Endothelial cell of umbilical vein (primary cell): ENCODE data around the gene TIMP4. TPM values are rescaled to one million over a fixed set of nuclear protein-coding genes. Genes with fewer than 3 reads are reported as not detected.

Experiments
- BruUV-seq: library from RNA; stranded (reverse); fragments of 400-500 nt; replicated peaks from 2 replicates; lab custom pipeline; 2021; lab: Mats Ljungman, UMichigan
- CTCF ChIA-PET: fragments of 300-600, 350-600 bp; sonication (Branson Sonifier 250); formaldehyde crosslinking; loops from one replicate; lab custom pipeline; 2021; ENCODE audit warnings: antibody characterized with exemption, inconsistent platforms; lab: Charles Lee
- POLR2A ChIA-PET: fragments of 300-600, 350-600 bp; sonication (Branson Sonifier 250); formaldehyde crosslinking; loops from one replicate; lab custom pipeline; 2021; ENCODE audit warnings: antibody characterized with exemption, inconsistent platforms; lab: Charles Lee
- DNase-seq: peaks from one replicate; pipeline ENCODE4 v3.0.0-alpha.2; 2011; ENCODE audit warnings: low read depth, low spot score
- FAIRE-seq: peaks from 2 replicates; lab custom pipeline; 2011; peaks lifted over from hg19 to GRCh38; lab: Jason Lieb, UNC
- H2AFZ ChIP-seq: 2 replicates; pipeline ENCODE4 v1.6.0; 2012; ENCODE audit warnings: low read depth, low read length, control low read depth, inconsistent platforms
- H3K27ac ChIP-seq: 2 replicates; pipeline ENCODE4 v1.5.1; 2011; ENCODE audit warnings: low read depth, mild to moderate bottlenecking, control low read depth, low read length, moderate library complexity; ENCODE audit not compliant: insufficient read depth
- H3K27me3 ChIP-seq, 2 experiments: 2 replicates each; pipeline versions ENCODE4 v1.6.0 to v1.6.1; 2011; ENCODE audit warnings: low read length in 2 of 2, mixed read lengths in 1 of 2; ENCODE audit not compliant: control insufficient read depth in 2 of 2, insufficient read depth in 2 of 2
- H3K36me3 ChIP-seq, 2 experiments: 2 replicates in 1 of 2; 3 replicates in 1 of 2; pipeline ENCODE4 v1.5.1; 2011; ENCODE audit warnings: low read length in 2 of 2, mild to moderate bottlenecking in 1 of 2, moderate library complexity in 1 of 2; ENCODE audit not compliant: control insufficient read depth in 2 of 2, insufficient read depth in 2 of 2; ENCODE audit errors: extremely low read depth in 1 of 2
- H3K4me1 ChIP-seq: 3 replicates; pipeline ENCODE4 v1.5.1; 2011; ENCODE audit warnings: mild to moderate bottlenecking, low read length; ENCODE audit not compliant: control insufficient read depth, insufficient read depth; ENCODE audit errors: extremely low read depth
- H3K4me2 ChIP-seq: 2 replicates; pipeline ENCODE4 v1.6.1; 2011; ENCODE audit warnings: low read length, control low read depth, mixed read lengths; ENCODE audit not compliant: insufficient read depth
- H3K4me3 ChIP-seq, 3 experiments: fragments of 200-600 bp in 1 of 3; sonication (generic), shearing (Covaris generic) in 1 of 3; replicated peaks in 1 of 3; 2 replicates each; pipeline ENCODE4 v1.5.1; 2011 to 2016; ENCODE audit warnings: control low read depth in 3 of 3, low read length in 3 of 3, mild to moderate bottlenecking in 2 of 3, inconsistent platforms in 1 of 3, low read depth in 1 of 3, moderate library complexity in 1 of 3; ENCODE audit not compliant: insufficient read depth in 1 of 3
- H3K79me2 ChIP-seq: 2 replicates; pipeline ENCODE4 v1.6.0; 2012; ENCODE audit warnings: low read length, inconsistent platforms; ENCODE audit not compliant: control insufficient read depth, insufficient read depth
- H3K9ac ChIP-seq: replicated peaks from 2 replicates; pipeline ENCODE3; 2011; ENCODE audit warnings: low read length, control low read depth; ENCODE audit not compliant: insufficient read depth; ENCODE audit errors: extremely low read depth
- H3K9me1 ChIP-seq: replicated peaks from 3 replicates; pipeline ENCODE4 v1.6.0; 2011; ENCODE audit warnings: mild to moderate bottlenecking, low read length; ENCODE audit not compliant: control insufficient read depth, insufficient read depth; ENCODE audit errors: extremely low read depth
- H3K9me3 ChIP-seq: replicated peaks from 2 replicates; pipeline ENCODE4 v1.5.1; 2012; ENCODE audit warnings: low read length, inconsistent platforms; ENCODE audit not compliant: control insufficient read depth, insufficient read depth
- H4K20me1 ChIP-seq: replicated peaks from 2 replicates; pipeline ENCODE3; 2011; ENCODE audit warnings: mild to moderate bottlenecking, low read length; ENCODE audit not compliant: control insufficient read depth, insufficient read depth; ENCODE audit errors: extremely low read depth
- EZH2 ChIP-seq: IDR thresholded peaks from 2 replicates; pipeline ENCODE4 v1.6.1; 2012; ENCODE audit warnings: borderline replicate concordance, low read depth, mild to moderate bottlenecking, moderate library complexity, low read length, inconsistent platforms; ENCODE audit not compliant: severe bottlenecking
- FOS ChIP-seq: IDR thresholded peaks from 2 replicates; pipeline ENCODE4 v1.6.1; 2011; ENCODE audit warnings: mild to moderate bottlenecking, low read length, moderate library complexity, borderline replicate concordance; ENCODE audit not compliant: insufficient read depth
- GATA2 ChIP-seq: IDR thresholded peaks from 2 replicates; pipeline ENCODE4 v1.7.0; 2011; ENCODE audit warnings: low read depth, mild to moderate bottlenecking, moderate library complexity, mixed read lengths, low read length; ENCODE audit not compliant: insufficient read length, insufficient read depth
- JUN ChIP-seq: IDR thresholded peaks from 2 replicates; pipeline ENCODE4 v1.6.1; 2011; ENCODE audit warnings: borderline replicate concordance, low read depth; ENCODE audit not compliant: insufficient read length, insufficient read depth
- MYC ChIP-seq: IDR thresholded peaks from one replicate; pipeline ENCODE4 v1.6.1; 2011; ENCODE audit warnings: mild to moderate bottlenecking, low read depth, low read length
- POLR2A ChIP-seq: IDR thresholded peaks from 2 replicates; pipeline ENCODE4 v1.6.1; 2012; ENCODE audit warnings: low read depth, mild to moderate bottlenecking, control low read depth, low read length
- POLR2AphosphoS5 ChIP-seq: IDR thresholded peaks from 2 replicates; pipeline ENCODE4 v1.6.1; 2012; ENCODE audit warnings: low read depth, mild to moderate bottlenecking, control low read depth, low read length, moderate library complexity; ENCODE audit not compliant: insufficient read depth
- dilution Hi-C: fragments of 300-500 bp; cut with MboI; formaldehyde crosslinking; loops from one replicate; pipeline ENCODE4 v1.15.0; 2019; ENCODE audit warnings: low sequenced_read_pairs; ENCODE audit not compliant: extremely low pct_ligation_motif_present
- intact Hi-C: fragments of 100-400 bp; cut with micrococcal nuclease; formaldehyde crosslinking; loops from one replicate; pipeline ENCODE4 v1.10.0; 2022
- polyA plus RNA-seq, 4 experiments: library from polyadenylated mRNA; depleted of rRNA in 3 of 4; stranded (reverse) in 3 of 4; unstranded in 1 of 4; fragments of >200 nt; gene quantifications; 2 replicates each; pipeline versions ENCODE4 v1.2.1 to v1.2.3, GENCODE V29; 2011 to 2012; ENCODE audit warnings: missing spikeins in 1 of 4
- total RNA-seq: library from RNA; stranded (reverse); gene quantifications from 2 replicates; pipeline ENCODE4 v1.2.3, GENCODE V29; 2021
- TF ChIP-seq, protein P1 (sequence below), 2 donors: IDR thresholded peaks; 1 replicate in 1 of 2; 2 replicates in 1 of 2; pipeline ENCODE4 v1.5.1; 2011; ENCODE audit warnings: low read length in 2 of 2, mild to moderate bottlenecking in 2 of 2, moderate library complexity in 2 of 2, control low read depth in 1 of 2, inconsistent platforms in 1 of 2, low read depth in 1 of 2; ENCODE audit not compliant: insufficient read depth in 1 of 2; ENCODE audit errors: extremely low read depth in 1 of 2
- TF ChIP-seq, protein P2 (sequence below): IDR thresholded peaks from 2 replicates; pipeline ENCODE4 v1.6.1; 2011; ENCODE audit not compliant: insufficient read depth, insufficient read length

TIMP4 gene
- total and polyA plus RNA-seq, 2 donors (not counting 3 experiments of a cell fraction or from before 2014, with no cell fraction given) = 0.07 to 0.40 TPM

DNA sequence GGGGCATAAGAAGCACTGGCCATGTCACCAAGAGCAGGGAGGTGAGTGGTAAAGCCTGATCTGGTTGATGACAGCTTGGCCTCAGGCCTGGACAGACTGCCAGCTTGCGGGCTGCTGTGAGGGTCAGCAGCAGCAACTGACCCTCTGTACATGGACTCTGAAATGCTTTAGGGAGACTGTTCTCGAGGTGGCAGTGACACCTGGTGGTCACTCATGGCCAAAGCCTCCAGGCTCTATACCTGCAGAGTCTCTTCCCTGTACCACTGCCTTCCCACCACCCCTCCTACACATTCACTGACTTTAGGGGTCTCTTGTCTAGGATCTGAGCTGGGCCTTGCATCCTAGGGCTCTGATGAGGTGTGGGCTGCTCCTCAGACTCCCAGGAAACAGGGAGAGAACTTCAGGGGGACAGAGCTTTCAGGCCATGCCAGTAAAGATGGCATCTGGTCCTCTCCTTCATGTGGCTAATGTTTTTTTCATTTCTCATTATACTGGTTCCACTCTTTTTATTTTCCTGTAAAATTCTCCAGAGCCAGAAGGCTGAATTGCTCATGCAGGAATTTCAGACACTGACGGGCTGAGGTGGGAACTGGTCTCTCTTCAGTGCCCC is 17.2 kb upstream of the TIMP4 start:
- Histone ChIP-seq H3K4me3 (no peak overlapping the region), H3K9me3 (no peaks in the 10 kb centered on the region), H4K20me1 (no peaks in the 10 kb centered on the region), H2AFZ (no peak overlapping the region), H3K4me1 (peaks cover 32% of the 10 kb centered on the region), H3K36me3 (no peaks in the 10 kb centered on the region), H3K9ac (no peak overlapping the region), H3K27ac (no peak overlapping the region), H3K9me1 (no peaks in the 10 kb centered on the region), H3K79me2 (no peaks in the 10 kb centered on the region), H3K27me3 (no peaks in the 10 kb centered on the region), H3K4me2 (no peak overlapping the region)
- TF ChIP-seq, protein P1, sequence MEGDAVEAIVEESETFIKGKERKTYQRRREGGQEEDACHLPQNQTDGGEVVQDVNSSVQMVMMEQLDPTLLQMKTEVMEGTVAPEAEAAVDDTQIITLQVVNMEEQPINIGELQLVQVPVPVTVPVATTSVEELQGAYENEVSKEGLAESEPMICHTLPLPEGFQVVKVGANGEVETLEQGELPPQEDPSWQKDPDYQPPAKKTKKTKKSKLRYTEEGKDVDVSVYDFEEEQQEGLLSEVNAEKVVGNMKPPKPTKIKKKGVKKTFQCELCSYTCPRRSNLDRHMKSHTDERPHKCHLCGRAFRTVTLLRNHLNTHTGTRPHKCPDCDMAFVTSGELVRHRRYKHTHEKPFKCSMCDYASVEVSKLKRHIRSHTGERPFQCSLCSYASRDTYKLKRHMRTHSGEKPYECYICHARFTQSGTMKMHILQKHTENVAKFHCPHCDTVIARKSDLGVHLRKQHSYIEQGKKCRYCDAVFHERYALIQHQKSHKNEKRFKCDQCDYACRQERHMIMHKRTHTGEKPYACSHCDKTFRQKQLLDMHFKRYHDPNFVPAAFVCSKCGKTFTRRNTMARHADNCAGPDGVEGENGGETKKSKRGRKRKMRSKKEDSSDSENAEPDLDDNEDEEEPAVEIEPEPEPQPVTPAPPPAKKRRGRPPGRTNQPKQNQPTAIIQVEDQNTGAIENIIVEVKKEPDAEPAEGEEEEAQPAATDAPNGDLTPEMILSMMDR (IDR thresholded peaks at IDR 0.05; ENCODE audit: extremely low read depth in 1 of 2, insufficient read depth in 1 of 2, low read depth in 1 of 2, low read length in 2 of 2) = peak; percentile 68 to 90
- no peak for TF ChIP-seq FOS
- intact Hi-C loops = loop anchor here (1.0 to 5.0 kb wide), 4 partner anchors 41 to 797 kb away; no protein-coding TSS in a partner anchor
- DNase-seq = peak; percentile 52
- POLR2A ChIA-PET = no interaction called here
- dilution Hi-C loops = no loop called here
- CTCF ChIA-PET = interaction anchor here (0.7 to 6.9 kb wide), 27 partner anchors 8 to 797 kb away, joined by 3 to 175 read pairs (median 4); partner anchors contain the start of genes TAMM41, TIMP4 and TSEN2
- no TSS peak for BruUV-seq
- FAIRE-seq = peak; percentile 91

DNA sequence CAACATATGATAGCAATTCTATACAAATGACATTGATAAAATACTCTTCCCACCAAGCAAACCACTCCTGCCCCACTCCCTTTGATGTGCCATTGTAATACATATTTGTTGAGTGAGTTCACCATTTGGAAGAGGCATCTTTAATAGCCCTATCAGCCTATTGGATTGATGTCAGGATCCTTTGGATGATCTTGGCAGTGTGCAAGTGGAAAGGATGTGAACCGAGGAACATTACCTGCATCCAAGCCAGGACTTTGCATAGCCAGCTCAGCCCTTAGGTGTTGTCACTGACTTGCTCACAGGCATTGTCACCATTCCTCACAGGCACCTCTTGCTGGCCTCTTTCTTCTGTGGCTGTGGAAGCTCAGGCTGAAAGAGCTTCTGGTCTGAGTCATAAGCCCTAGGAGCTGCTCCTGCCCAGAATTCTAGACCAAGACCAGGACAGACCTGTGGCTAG is 16.5 kb upstream of the TIMP4 start:
- DNase-seq (no peak), FAIRE-seq (no peak)
- Histone ChIP-seq H3K9me3 (no peaks in the 10 kb centered on the region), H3K9me1 (no peaks in the 10 kb centered on the region), H3K4me2 (no peak overlapping the region), H3K27me3 (no peaks in the 10 kb centered on the region), H4K20me1 (no peaks in the 10 kb centered on the region), H3K4me3 (no peak overlapping the region), H3K9ac (no peak overlapping the region), H3K4me1 (peaks cover 26% of the 10 kb centered on the region), H3K36me3 (no peaks in the 10 kb centered on the region), H3K27ac (no peak overlapping the region), H2AFZ (no peak overlapping the region), H3K79me2 (no peaks in the 10 kb centered on the region)
- dilution Hi-C loops = no loop called here
- TF ChIP-seq, protein P1 (IDR thresholded peaks at IDR 0.05; ENCODE audit: extremely low read depth in 1 of 2, insufficient read depth in 1 of 2, low read depth in 1 of 2, low read length in 2 of 2) = no peak
- TF ChIP-seq, protein P2, sequence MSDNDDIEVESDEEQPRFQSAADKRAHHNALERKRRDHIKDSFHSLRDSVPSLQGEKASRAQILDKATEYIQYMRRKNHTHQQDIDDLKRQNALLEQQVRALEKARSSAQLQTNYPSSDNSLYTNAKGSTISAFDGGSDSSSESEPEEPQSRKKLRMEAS = no peak
- TF ChIP-seq POLR2A = no peak
- no peak for TF ChIP-seq EZH2
- TF ChIP-seq JUN = no peak
- no peak for TF ChIP-seq POLR2AphosphoS5
- TF ChIP-seq FOS = no peak
- no peak for TF ChIP-seq GATA2
- no peak for TF ChIP-seq MYC
- ChIA-PET POLR2A (no interaction called here), CTCF (interaction anchor here (0.7 to 6.9 kb wide), 13 partner anchors 13 to 796 kb away, joined by 3 to 175 read pairs (median 6); partner anchors contain the start of gene TIMP4)
- no TSS peak for BruUV-seq
- intact Hi-C loops = loop anchor here (2.0 to 5.0 kb wide), 2 partner anchors 403 to 796 kb away; no protein-coding TSS in a partner anchor
